DND-41 (cell line): ENCODE measurements around the gene RSPH4A.

Experiments used
- EZH2 ChIP-seq: IDR thresholded peaks from 3 replicates; pipeline ENCODE4 v1.6.1; 2012; ENCODE audit warnings: borderline replicate concordance, low read depth, mild to moderate bottlenecking, moderate library complexity, low read length, inconsistent platforms; ENCODE audit not compliant: severe bottlenecking
- TF ChIP-seq, protein P1 (sequence below): IDR thresholded peaks from 2 replicates; pipeline ENCODE4 v1.5.1; 2012; ENCODE audit warnings: borderline replicate concordance, low read length, moderate library complexity, mild to moderate bottlenecking; ENCODE audit not compliant: poor library complexity, severe bottlenecking; ENCODE audit errors: extremely low read depth

DNA sequence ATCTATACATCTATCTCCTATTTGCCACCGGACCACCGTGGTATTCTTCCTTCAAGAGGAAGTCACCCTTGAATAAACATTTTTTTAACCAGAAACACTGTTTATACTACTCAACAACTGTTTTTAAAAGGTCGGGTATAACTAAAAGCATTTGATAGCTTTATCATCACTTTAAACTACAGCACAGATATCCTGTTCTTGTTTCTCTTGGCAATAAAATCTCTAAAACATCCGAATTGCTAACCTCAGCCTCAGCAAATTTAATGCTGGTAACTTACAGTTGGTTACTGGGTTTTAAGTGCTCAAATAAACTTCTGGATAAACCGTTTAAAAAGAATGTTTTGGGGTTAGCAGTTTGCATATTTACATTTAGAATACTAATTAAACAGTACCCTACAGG is 31.9 kb downstream of the RSPH4A start:
- TF ChIP-seq, protein P1, sequence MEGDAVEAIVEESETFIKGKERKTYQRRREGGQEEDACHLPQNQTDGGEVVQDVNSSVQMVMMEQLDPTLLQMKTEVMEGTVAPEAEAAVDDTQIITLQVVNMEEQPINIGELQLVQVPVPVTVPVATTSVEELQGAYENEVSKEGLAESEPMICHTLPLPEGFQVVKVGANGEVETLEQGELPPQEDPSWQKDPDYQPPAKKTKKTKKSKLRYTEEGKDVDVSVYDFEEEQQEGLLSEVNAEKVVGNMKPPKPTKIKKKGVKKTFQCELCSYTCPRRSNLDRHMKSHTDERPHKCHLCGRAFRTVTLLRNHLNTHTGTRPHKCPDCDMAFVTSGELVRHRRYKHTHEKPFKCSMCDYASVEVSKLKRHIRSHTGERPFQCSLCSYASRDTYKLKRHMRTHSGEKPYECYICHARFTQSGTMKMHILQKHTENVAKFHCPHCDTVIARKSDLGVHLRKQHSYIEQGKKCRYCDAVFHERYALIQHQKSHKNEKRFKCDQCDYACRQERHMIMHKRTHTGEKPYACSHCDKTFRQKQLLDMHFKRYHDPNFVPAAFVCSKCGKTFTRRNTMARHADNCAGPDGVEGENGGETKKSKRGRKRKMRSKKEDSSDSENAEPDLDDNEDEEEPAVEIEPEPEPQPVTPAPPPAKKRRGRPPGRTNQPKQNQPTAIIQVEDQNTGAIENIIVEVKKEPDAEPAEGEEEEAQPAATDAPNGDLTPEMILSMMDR, result no peak
- TF ChIP-seq EZH2, result no peak
